HCT116 (cell line): ENCODE measurements around the gene ACAP3.

ENCODE experiments used
- CEBPB ChIP-seq: IDR thresholded peaks from 2 replicates; pipeline ENCODE4 v1.6.1; 2012; ENCODE audit warnings: low read depth
- ELF1 ChIP-seq: IDR thresholded peaks from 2 replicates; pipeline ENCODE4 v1.6.1; 2012; ENCODE audit warnings: low read depth, borderline replicate concordance
- FOSL1 ChIP-seq: IDR thresholded peaks from 2 replicates; pipeline ENCODE4 v1.6.1; 2012; ENCODE audit warnings: low read depth
- POLR2A ChIP-seq: IDR thresholded peaks from 2 replicates; pipeline ENCODE4 v1.7.0; 2011; ENCODE audit warnings: borderline replicate concordance; ENCODE audit not compliant: insufficient read depth, insufficient read length; ENCODE audit errors: extremely low read depth
- TCF7L2 ChIP-seq: IDR thresholded peaks from 2 replicates; pipeline ENCODE4 v1.7.0; 2011; ENCODE audit warnings: borderline replicate concordance, inconsistent platforms; ENCODE audit not compliant: insufficient read depth, insufficient read length; ENCODE audit errors: extremely low read depth
- ZNF274 ChIP-seq: fragments of 200-500 bp; sonication (Bioruptor generic); IDR thresholded peaks from 2 replicates; pipeline ENCODE4 v1.6.1; 2014; ENCODE audit warnings: mild to moderate bottlenecking, low read depth, low read length, inconsistent platforms
- TF ChIP-seq, protein P1 (sequence below), 3 experiments: fragments of 200-600 bp in 1 of 3; sonication (generic) in 1 of 3; IDR thresholded peaks in 2 of 3; conservative IDR thresholded peaks in 1 of 3; 2 replicates each; pipeline ENCODE4 v1.5.1; 2012 to 2017; ENCODE audit warnings: low read depth in 2 of 3, low read length in 2 of 3, antibody characterized with exemption in 1 of 3, borderline replicate concordance in 1 of 3, control low read depth in 1 of 3, mild to moderate bottlenecking in 1 of 3, mixed read lengths in 1 of 3, mixed run types in 1 of 3, moderate library complexity in 1 of 3; ENCODE audit not compliant: insufficient read depth in 1 of 3
- TF ChIP-seq, protein P2 (sequence below): IDR thresholded peaks from 2 replicates; pipeline ENCODE4 v1.6.1; 2012; ENCODE audit warnings: low read depth

DNA sequence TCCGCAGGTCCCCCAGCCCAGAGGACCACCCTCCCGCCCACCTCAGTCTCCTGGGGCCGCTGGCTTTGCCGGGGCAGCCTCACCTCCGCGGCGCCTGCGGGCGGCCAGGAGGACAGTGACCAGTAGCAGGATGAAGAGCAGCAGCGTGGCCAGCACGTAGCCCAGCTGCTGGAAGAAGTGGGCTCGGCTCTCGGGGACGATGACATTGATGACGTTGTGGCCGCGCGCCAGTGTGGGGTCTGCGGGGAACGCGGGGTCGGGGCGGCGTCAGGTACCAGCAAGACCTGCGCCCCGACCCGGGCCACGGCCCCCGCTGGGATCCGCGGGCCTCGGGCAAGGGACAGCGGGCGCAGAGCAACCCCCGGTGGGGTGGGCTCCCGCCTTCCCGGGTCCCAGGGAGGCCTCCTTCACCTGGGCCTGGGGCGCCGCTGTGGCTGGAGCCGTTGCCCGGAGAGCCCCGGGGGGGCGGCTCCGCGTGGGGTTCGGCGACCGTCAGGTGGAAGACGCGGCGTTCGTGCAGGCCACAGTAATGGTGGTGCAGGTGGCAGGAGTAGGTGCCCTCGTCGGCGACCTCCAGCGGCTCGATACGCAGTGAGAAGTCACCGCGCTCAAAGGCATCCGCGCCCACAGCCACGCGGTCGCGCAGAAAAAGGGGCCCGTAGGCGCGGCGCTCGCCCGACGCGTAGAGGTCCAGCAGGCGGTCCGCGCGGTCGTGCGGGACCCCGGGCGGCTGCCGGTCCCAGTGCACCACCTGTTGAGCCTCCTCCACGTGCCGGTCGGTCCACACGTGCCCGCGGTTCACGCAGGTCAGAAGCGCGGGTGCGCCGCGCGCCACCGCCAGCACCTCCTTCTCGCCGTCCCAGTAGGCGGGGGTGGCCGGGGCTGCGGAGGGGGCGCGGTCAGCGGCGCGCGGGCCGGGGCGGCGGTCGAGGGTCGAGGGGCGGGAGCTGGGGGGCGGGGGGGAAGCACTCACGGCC, 46.8 kb upstream of the ACAP3 start:
- TF ChIP-seq FOSL1 = no peak
- TF ChIP-seq, protein P1, sequence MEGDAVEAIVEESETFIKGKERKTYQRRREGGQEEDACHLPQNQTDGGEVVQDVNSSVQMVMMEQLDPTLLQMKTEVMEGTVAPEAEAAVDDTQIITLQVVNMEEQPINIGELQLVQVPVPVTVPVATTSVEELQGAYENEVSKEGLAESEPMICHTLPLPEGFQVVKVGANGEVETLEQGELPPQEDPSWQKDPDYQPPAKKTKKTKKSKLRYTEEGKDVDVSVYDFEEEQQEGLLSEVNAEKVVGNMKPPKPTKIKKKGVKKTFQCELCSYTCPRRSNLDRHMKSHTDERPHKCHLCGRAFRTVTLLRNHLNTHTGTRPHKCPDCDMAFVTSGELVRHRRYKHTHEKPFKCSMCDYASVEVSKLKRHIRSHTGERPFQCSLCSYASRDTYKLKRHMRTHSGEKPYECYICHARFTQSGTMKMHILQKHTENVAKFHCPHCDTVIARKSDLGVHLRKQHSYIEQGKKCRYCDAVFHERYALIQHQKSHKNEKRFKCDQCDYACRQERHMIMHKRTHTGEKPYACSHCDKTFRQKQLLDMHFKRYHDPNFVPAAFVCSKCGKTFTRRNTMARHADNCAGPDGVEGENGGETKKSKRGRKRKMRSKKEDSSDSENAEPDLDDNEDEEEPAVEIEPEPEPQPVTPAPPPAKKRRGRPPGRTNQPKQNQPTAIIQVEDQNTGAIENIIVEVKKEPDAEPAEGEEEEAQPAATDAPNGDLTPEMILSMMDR (IDR thresholded peaks at IDR 0.05 in 2 of 3, conservative IDR thresholded peaks at IDR 0.05 in 1 of 3; ENCODE audit: borderline replicate concordance in 1 of 3, insufficient read depth in 1 of 3, low read depth in 2 of 3, low read length in 2 of 3) = no peak
- TF ChIP-seq ZNF274 = no peak
- no peak for TF ChIP-seq ELF1
- TF ChIP-seq CEBPB = no peak
- no peak for TF ChIP-seq POLR2A
- no peak for TF ChIP-seq TCF7L2
- TF ChIP-seq, protein P2, sequence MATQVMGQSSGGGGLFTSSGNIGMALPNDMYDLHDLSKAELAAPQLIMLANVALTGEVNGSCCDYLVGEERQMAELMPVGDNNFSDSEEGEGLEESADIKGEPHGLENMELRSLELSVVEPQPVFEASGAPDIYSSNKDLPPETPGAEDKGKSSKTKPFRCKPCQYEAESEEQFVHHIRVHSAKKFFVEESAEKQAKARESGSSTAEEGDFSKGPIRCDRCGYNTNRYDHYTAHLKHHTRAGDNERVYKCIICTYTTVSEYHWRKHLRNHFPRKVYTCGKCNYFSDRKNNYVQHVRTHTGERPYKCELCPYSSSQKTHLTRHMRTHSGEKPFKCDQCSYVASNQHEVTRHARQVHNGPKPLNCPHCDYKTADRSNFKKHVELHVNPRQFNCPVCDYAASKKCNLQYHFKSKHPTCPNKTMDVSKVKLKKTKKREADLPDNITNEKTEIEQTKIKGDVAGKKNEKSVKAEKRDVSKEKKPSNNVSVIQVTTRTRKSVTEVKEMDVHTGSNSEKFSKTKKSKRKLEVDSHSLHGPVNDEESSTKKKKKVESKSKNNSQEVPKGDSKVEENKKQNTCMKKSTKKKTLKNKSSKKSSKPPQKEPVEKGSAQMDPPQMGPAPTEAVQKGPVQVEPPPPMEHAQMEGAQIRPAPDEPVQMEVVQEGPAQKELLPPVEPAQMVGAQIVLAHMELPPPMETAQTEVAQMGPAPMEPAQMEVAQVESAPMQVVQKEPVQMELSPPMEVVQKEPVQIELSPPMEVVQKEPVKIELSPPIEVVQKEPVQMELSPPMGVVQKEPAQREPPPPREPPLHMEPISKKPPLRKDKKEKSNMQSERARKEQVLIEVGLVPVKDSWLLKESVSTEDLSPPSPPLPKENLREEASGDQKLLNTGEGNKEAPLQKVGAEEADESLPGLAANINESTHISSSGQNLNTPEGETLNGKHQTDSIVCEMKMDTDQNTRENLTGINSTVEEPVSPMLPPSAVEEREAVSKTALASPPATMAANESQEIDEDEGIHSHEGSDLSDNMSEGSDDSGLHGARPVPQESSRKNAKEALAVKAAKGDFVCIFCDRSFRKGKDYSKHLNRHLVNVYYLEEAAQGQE = no peak
